PC-9 (cell line): ENCODE measurements around the gene CCDC33. TPM values are rescaled to one million over a fixed set of nuclear protein-coding genes. Genes with fewer than 3 reads are reported as not detected.

Experiments
- BruUV-seq: library from RNA; stranded (reverse); fragments of 400-500 nt; replicated peaks from 2 replicates; lab custom pipeline; 2021; lab: Mats Ljungman, UMichigan
- CTCF ChIA-PET: fragments of 300-600 bp; sonication (Branson Sonifier 250); formaldehyde crosslinking; loops from one replicate; lab custom pipeline; 2022; ENCODE audit warnings: antibody characterized with exemption; lab: Charles Lee
- POLR2A ChIA-PET: fragments of 300-600 bp; sonication (Branson Sonifier 250); formaldehyde crosslinking; loops from one replicate; lab custom pipeline; 2022; ENCODE audit warnings: antibody characterized with exemption; ENCODE audit not compliant: unreplicated experiment; lab: Charles Lee
- DNase-seq, 2 experiments: peaks; one replicate each; pipeline versions ENCODE4 v3.0.0 to v3.0.0-alpha.2; 2015 to 2022; ENCODE audit warnings: mixed read lengths in 1 of 2
- H2AFZ ChIP-seq: fragments of 200-600 bp; sonication (generic); 2 replicates; pipeline ENCODE4 v1.8.1; 2017; ENCODE audit warnings: antibody characterized with exemption
- H3F3A ChIP-seq: fragments of 200-600 bp; sonication (generic); 2 replicates; pipeline ENCODE4 v1.8.1; 2017; ENCODE audit warnings: antibody characterized with exemption, mild to moderate bottlenecking, low read depth; ENCODE audit not compliant: insufficient read depth
- H3K27ac ChIP-seq: fragments of 200-600 bp; sonication (generic); 2 replicates; pipeline ENCODE4 v1.6.1; 2016; ENCODE audit warnings: mixed run types
- H3K27me3 ChIP-seq: fragments of 200-600 bp; sonication (generic); 2 replicates; pipeline ENCODE4 v1.6.1; 2016; ENCODE audit warnings: low read depth, mixed run types; ENCODE audit not compliant: insufficient read depth
- H3K36me3 ChIP-seq: fragments of 200-600 bp; sonication (generic); 2 replicates; pipeline ENCODE4 v1.6.1; 2016; ENCODE audit warnings: low read depth, mixed run types
- H3K4me1 ChIP-seq: fragments of 200-600 bp; sonication (generic); replicated peaks from 2 replicates; pipeline ENCODE4 v1.6.1; 2016; ENCODE audit warnings: mixed run types; ENCODE audit not compliant: insufficient read depth
- H3K4me2 ChIP-seq: fragments of 200-600 bp; sonication (generic); 2 replicates; pipeline ENCODE4 v1.6.1; 2017; ENCODE audit warnings: mixed run types
- H3K4me3 ChIP-seq: fragments of 200-600 bp; sonication (generic); 2 replicates; pipeline ENCODE4 v1.6.1; 2016; ENCODE audit warnings: mixed run types
- H3K79me2 ChIP-seq: fragments of 200-600 bp; sonication (generic); 2 replicates; pipeline ENCODE4 v1.6.1; 2017; ENCODE audit warnings: low read depth, mixed run types
- H3K9me2 ChIP-seq: fragments of 200-600 bp; sonication (generic); 2 replicates; pipeline ENCODE4 v1.8.1; 2017; ENCODE audit warnings: mild to moderate bottlenecking; ENCODE audit not compliant: insufficient read depth
- H3K9me3 ChIP-seq: fragments of 200-600 bp; sonication (generic); 2 replicates; pipeline ENCODE4 v1.8.1; 2016; ENCODE audit warnings: low read depth; ENCODE audit not compliant: insufficient read depth
- H4K20me1 ChIP-seq: fragments of 200-600 bp; sonication (generic); 2 replicates; pipeline ENCODE4 v1.8.1; 2017; ENCODE audit not compliant: insufficient read depth
- CTCF ChIP-seq: fragments of 200-600 bp; sonication (generic); conservative IDR thresholded peaks from 2 replicates; pipeline ENCODE4 v1.6.1; 2017; ENCODE audit warnings: mixed run types, antibody characterized with exemption, mild to moderate bottlenecking, moderate library complexity
- EZH2 ChIP-seq: fragments of 200-600 bp; sonication (generic); IDR thresholded peaks from 2 replicates; pipeline ENCODE4 v1.8.0; 2017; ENCODE audit warnings: antibody characterized with exemption, low read depth
- intact Hi-C: fragments of 100-400 bp; cut with micrococcal nuclease; formaldehyde crosslinking; loops from one replicate; pipeline ENCODE4 v1.10.0; 2022; ENCODE audit not compliant: unreplicated experiment
- total RNA-seq: library from RNA; stranded (reverse); gene quantifications from 2 replicates; pipeline ENCODE4 v1.2.3, GENCODE V29; 2021

The CCDC33 gene
- total RNA-seq, 1 experiment from 2014 or later: 7.5 TPM

GRCh38 chr15:74261041-74261440 lies 24.9 kb downstream of the CCDC33 start:
- no peaks in the 10 kb centered on the region for H3K36me3 ChIP-seq
- no peak overlapping the region for H3K27ac ChIP-seq
- H3K4me3 ChIP-seq: no peak overlapping the region
- H3K9me2 ChIP-seq: no peaks in the 10 kb centered on the region
- TF ChIP-seq EZH2: no peak
- TF ChIP-seq CTCF: no peak
- ChIA-PET CTCF (no interaction called here), POLR2A (no interaction called here)
- no peaks in the 10 kb centered on the region for H3K79me2 ChIP-seq
- H3K27me3 ChIP-seq: peaks cover 42% of the 10 kb centered on the region
- H3K4me2 ChIP-seq: no peak overlapping the region
- H3K4me1 ChIP-seq: no peaks in the 10 kb centered on the region
- BruUV-seq: no TSS peak
- no peak for DNase-seq
- H3F3A ChIP-seq: no peaks in the 10 kb centered on the region
- intact Hi-C loops: no loop called here
- no peak overlapping the region for H2AFZ ChIP-seq
- no peaks in the 10 kb centered on the region for H4K20me1 ChIP-seq
- no peaks in the 10 kb centered on the region for H3K9me3 ChIP-seq

GRCh38 chr15:74261685-74262084 lies 25.6 kb downstream of the CCDC33 start:
- no peaks in the 10 kb centered on the region for H3K9me2 ChIP-seq

GRCh38 chr15:74262151-74262550 lies 26.0 kb downstream of the CCDC33 start:
- H3K9me3 ChIP-seq: no peaks in the 10 kb centered on the region
- CTCF ChIA-PET: interaction anchor here (0.5 to 1.2 kb wide), 2 partner anchors 39 to 46 kb away, joined by 4 to 8 read pairs; no protein-coding TSS in a partner anchor
- no peaks in the 10 kb centered on the region for H3F3A ChIP-seq
- no peak overlapping the region for H3K4me2 ChIP-seq
- no peaks in the 10 kb centered on the region for H3K79me2 ChIP-seq
- no peak overlapping the region for H3K4me3 ChIP-seq
- BruUV-seq: no TSS peak
- H3K9me2 ChIP-seq: no peaks in the 10 kb centered on the region
- H2AFZ ChIP-seq: no peak overlapping the region
- no peaks in the 10 kb centered on the region for H3K36me3 ChIP-seq
- intact Hi-C loops: no loop called here
- no peak for DNase-seq
- no peaks in the 10 kb centered on the region for H3K4me1 ChIP-seq
- TF ChIP-seq CTCF (no peak), EZH2 (no peak)
- H3K27me3 ChIP-seq: peaks cover 39% of the 10 kb centered on the region
- POLR2A ChIA-PET: no interaction called here
- H3K27ac ChIP-seq: no peak overlapping the region
- H4K20me1 ChIP-seq: no peaks in the 10 kb centered on the region

More at GRCh38 chr15:74261685-74262084, 25.6 kb downstream of the CCDC33 start:
- Histone ChIP-seq H3K27ac (no peak overlapping the region), H3K36me3 (no peaks in the 10 kb centered on the region), H3F3A (no peaks in the 10 kb centered on the region), H3K27me3 (peaks cover 42% of the 10 kb centered on the region), H3K79me2 (no peaks in the 10 kb centered on the region), H4K20me1 (no peaks in the 10 kb centered on the region), H3K4me1 (no peaks in the 10 kb centered on the region), H2AFZ (no peak overlapping the region), H3K4me2 (no peak overlapping the region), H3K4me3 (no peak overlapping the region), H3K9me3 (no peaks in the 10 kb centered on the region)
- TF ChIP-seq CTCF (no peak), EZH2 (no peak)
- POLR2A ChIA-PET: no interaction called here
- intact Hi-C loops: no loop called here
- no TSS peak for BruUV-seq
- CTCF ChIA-PET: no interaction called here
- no peak for DNase-seq
